Measurements from ENCODE around the gene GPR137. TPM values are rescaled to one million over a fixed set of nuclear protein-coding genes. Genes with fewer than 3 reads are reported as not detected.
A peak's percentile ranks its signal among the peaks of the same experiment; 100 is the strongest.

The GPR137 gene
- total RNA-seq, 1 donor from 2014 or later = 56.5 TPM

DNA sequence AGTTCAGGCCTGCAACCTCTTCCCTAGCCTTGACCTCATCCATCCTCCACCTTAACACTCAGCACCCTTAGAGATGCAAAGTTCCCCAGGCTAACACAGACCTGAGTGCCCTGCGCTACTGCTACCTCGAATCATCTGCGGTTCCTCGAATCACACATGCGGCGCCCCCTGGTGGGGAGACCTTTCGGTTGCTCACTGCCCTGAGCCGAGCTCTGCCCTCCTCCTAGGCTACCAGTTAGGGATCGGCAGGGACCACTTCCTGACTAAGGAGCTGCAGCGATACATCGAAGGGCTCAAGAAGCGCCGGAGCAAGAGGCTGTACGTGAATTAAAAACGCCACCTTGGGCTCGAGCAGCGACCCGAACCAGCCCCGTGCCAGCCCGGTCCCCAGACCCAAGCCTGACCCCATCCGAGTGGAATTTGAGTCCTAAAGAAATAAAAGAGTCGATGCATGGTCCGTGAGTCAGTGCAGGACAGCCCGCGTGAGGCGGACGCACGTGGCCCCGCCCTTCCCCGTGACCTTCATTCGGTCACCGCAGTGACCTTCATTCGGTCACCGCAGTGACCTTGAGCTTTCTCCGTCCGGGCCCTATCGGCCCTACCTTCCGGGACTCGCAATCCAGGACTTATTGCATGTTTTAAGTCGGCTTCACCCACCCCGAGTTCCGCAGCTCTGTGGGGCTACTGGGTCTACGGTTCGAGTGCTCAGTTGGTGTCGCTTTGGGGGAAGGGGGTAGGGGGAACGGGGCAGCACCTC, 18.8 kb downstream of the GPR137 start:
- peak; percentile 82 for DNase-seq (ENCODE audit: low spot score, unreplicated experiment)
- no peaks in the 10 kb centered on the region for H3K9me3 Mint-ChIP-seq (ENCODE audit: low read depth)

DNA sequence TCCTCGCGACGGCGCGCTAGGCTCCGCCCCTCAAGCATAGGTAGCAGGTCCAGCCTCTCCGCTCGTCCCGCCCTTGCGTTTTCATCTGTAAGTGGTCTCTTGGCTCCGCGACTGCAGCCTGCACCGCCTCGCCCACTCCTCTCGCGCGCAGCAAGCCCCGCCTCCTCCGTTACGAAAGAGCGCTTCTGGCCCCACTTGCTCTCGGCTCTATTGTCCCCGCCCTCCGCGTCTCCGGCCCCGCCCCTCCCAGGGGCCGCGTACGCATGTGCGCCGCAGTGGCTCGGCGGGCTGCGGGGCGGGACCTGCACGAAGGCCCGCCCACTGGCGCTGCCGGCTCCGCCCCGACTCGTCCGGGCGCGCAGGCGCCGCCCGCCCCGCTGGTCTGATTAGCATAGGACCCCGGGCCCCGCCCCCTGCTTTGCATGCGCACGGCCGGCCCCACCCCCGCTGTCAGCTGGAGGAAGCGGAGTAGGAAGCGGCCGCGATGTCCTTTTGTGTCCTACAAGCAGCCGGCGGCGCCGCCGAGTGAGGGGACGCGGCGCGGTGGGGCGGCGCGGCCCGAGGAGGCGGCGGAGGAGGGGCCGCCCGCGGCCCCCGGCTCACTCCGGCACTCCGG, 19.5 kb downstream of the GPR137 start, which contains the start of gene ESRRA:
TSS of gene ESRRA (plus strand) at position 450 of the 616 bp plus-strand sequence. CDS start 1,656 bp downstream, outside the sequence.
- Mint-ChIP-seq H3K27me3 (peaks cover 18% of the 10 kb centered on the region), H3K4me1 (ENCODE audit: low read depth) (peaks cover 12% of the 10 kb centered on the region), H3K36me3 (ENCODE audit: insufficient read depth) (no peaks in the 10 kb centered on the region), H3K4me3 (ENCODE audit: low read depth) (peak within 1 kb of the TSS; percentile 94), H3K27ac (peak within 1 kb of the TSS; percentile 96), H3K9me3 (ENCODE audit: low read depth) (no peaks in the 10 kb centered on the region)
- no peak for TF ChIP-seq CTCF (IDR thresholded peaks at IDR 0.05; ENCODE audit: unreplicated experiment)
- DNase-seq (ENCODE audit: low spot score, unreplicated experiment) = peak; percentile 99

More for the DNA sequence above, 18.8 kb downstream of the GPR137 start:
- H3K4me1 Mint-ChIP-seq (ENCODE audit: low read depth) = peaks cover 14% of the 10 kb centered on the region
- TF ChIP-seq CTCF (IDR thresholded peaks at IDR 0.05; ENCODE audit: unreplicated experiment) = peak; percentile 85
- no peaks in the 10 kb centered on the region for H3K36me3 Mint-ChIP-seq (ENCODE audit: insufficient read depth)
- H3K27ac Mint-ChIP-seq = peak overlapping the region; percentile 95
- peaks cover 25% of the 10 kb centered on the region for H3K27me3 Mint-ChIP-seq
- H3K4me3 Mint-ChIP-seq (ENCODE audit: low read depth) = peak overlapping the region; percentile 79

GRCh38 chr11:64305691-64306562, 20.3 kb downstream of the GPR137 start:
- no peaks in the 10 kb centered on the region for H3K9me3 Mint-ChIP-seq (ENCODE audit: low read depth)

GRCh38 chr11:64306563-64306875, 20.9 kb downstream of the GPR137 start:
- H3K27ac Mint-ChIP-seq = peak overlapping the region; percentile 96
- H3K4me1 Mint-ChIP-seq (ENCODE audit: low read depth) = peaks cover 9% of the 10 kb centered on the region
- no peak for DNase-seq (ENCODE audit: low spot score, unreplicated experiment)
- TF ChIP-seq CTCF (IDR thresholded peaks at IDR 0.05; ENCODE audit: unreplicated experiment) = no peak
- H3K27me3 Mint-ChIP-seq = peaks cover 9% of the 10 kb centered on the region
- H3K36me3 Mint-ChIP-seq (ENCODE audit: insufficient read depth) = no peaks in the 10 kb centered on the region
- H3K9me3 Mint-ChIP-seq (ENCODE audit: low read depth) = no peaks in the 10 kb centered on the region
- H3K4me3 Mint-ChIP-seq (ENCODE audit: low read depth) = peak overlapping the region; percentile 94

More at GRCh38 chr11:64305691-64306562, 20.3 kb downstream of the GPR137 start:
- peaks cover 9% of the 10 kb centered on the region for H3K4me1 Mint-ChIP-seq (ENCODE audit: low read depth)
- H3K36me3 Mint-ChIP-seq (ENCODE audit: insufficient read depth) = no peaks in the 10 kb centered on the region
- peak overlapping the region; percentile 94 for H3K4me3 Mint-ChIP-seq (ENCODE audit: low read depth)
- H3K27ac Mint-ChIP-seq = peak overlapping the region; percentile 96
- DNase-seq (ENCODE audit: low spot score, unreplicated experiment) = peak; percentile 75
- TF ChIP-seq CTCF (IDR thresholded peaks at IDR 0.05; ENCODE audit: unreplicated experiment) = peak; percentile 57
- H3K27me3 Mint-ChIP-seq = peaks cover 10% of the 10 kb centered on the region

All from progenitor cell of endocrine pancreas (in vitro differentiated cells).